Stimulated activated CD8-positive, alpha-beta memory T cell treated with anti-CD3 and anti-CD28 coated beads, Interleukin-15, amount 100 ng/mL, for 1 hour (primary cell): Measurements from ENCODE around the gene SBF2.
"Not testable (repeated sequence)": the region's sequence is repeated elsewhere in the genome, so short reads cannot be mapped to it uniquely, and the experiment has no call there.

Experiments
- DNase-seq: peaks from one replicate; pipeline ENCODE4 v3.0.0-alpha.2; 2020; ENCODE audit warnings: low read depth

SBF2 gene

DNA sequence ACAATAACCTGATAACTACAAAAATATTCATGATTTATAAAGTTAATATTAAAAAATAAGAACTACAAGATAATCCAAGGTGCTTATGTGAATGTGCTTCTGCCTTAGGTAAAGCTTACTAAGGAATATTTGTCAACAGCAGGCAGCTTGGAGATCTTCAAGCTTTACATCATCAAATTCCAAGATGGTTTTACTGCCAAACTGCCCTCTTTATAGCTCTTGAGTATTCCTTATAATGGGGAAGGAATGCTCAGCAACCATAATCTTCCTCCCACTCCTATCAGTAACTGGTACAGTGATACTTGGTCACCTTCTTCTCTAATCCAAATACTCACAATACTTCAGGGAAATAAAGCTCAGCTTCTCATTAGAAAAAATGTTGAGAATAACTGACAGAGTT is 30.1 kb downstream of the SBF2 start:
- DNase-seq = no peak

DNA sequence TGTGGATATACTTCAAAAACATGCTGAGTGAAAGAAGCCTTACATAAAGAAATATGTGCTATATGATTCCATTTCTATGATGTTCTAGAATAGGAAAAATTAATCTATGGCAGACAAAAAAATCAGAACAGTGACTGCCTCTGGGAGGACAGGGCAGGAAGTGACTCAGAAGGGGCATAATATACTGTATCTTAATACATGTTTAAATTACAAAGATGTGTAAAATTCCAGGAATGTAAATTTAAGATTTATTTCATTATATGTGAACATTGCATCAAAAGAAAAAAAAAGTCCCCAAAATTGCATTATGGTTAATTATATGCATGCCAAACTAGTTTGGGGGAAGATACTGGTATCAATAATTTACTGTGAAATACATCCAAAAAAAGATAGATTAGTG is 32.2 kb downstream of the SBF2 start:
- no peak for DNase-seq

DNA sequence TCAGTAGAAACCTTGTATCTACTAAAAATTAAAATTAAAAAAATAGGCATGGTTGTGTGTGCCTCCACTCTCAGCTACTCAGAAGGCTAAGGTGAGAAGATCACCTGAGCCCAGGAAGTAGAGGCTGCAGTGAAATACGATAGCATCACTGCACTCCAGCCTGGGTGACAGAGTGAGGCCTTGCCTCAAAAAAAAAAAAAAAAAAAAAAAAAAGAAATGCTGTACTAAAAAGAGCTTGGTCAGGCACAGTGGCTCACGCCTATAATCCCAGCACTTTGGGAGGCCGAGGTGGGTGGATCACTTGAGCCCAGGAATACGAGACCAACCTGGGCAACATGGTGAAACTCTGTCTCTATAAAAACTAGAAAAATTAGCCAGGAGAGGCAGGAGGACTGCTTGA is 36.5 kb downstream of the SBF2 start:
- DNase-seq = no peak

DNA sequence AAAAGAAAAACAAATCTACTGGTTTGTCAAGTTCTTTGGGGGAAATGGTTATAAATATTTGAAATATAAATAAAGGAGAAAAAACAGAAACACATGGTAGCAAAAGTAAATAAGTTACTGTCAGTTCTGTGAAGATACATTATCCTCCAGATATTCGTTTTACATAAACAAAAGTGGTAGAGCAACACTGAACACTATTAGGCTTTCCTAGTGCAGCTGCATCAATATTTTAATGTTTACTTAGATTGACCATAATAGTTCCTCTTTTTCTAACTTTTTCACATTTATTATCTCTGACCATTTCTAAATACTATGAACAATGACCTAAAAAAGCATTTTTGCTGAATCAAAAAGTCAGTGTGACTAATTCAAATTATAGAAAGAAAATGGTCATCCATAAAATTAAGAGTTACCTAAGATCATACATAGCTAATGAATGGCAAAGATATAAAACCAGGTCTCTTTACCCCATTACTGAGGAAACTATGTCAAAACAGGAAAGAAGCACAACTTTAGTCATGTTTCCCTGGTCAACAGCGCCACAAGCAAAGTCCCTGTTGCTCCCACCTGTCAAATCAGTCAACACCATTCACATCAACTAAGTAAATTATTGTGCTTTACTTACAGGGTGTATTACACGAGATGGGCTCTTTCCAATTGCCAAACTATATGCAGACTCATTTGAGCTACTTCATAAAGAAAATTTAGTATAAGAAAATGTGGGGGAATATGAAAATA is 38.5 kb downstream of the SBF2 start:
- DNase-seq = no peak

DNA sequence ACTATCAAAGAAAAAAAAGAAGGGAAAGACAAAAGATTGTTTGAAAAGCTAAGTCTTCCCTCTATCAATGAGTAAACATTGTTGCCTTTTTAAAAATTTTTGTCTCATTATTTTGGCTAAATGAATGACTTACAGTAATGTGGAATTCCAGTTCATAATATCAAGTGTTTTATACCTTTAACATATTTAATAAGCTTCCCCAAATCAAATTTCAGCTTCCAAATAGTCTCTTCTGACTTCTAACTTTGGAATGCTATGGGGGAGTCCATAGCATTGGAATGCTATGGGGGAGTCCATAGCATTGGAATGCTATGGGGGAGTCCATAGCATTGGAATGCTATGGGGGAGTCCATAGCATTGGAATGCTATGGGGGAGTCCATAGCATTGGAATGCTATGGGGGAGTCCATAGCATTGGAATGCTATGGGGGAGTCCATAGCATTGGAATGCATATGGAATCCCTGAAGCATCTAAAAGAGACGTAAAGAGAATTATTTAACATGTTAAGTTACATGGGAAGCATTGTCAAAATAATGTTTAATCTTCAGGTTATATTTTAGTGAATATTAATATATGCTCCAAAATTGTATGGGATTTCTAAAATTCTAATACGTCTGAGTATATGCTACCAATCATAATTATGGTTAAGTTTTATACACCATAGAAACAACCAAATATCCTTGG is 44.4 kb downstream of the SBF2 start:
- not testable (repeated sequence) for DNase-seq

DNA sequence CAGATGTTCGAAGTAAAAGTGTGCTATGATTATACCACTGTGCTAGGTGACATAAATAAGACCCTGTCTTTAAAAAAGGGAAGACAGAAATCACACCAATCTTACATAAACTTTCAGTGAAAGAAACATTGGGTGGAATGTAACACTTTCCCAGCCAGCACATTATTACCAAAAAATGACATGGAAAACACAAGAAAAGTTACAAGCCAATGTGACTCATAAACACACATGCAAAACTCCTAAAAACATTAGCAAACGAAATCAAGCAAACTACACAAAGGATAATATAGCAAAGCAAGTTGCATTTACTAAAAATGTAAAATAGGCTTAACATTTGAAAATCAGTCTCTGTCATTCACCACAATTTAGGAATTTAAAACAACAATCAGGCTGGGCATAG is 47.0 kb downstream of the SBF2 start:
- no peak for DNase-seq

DNA sequence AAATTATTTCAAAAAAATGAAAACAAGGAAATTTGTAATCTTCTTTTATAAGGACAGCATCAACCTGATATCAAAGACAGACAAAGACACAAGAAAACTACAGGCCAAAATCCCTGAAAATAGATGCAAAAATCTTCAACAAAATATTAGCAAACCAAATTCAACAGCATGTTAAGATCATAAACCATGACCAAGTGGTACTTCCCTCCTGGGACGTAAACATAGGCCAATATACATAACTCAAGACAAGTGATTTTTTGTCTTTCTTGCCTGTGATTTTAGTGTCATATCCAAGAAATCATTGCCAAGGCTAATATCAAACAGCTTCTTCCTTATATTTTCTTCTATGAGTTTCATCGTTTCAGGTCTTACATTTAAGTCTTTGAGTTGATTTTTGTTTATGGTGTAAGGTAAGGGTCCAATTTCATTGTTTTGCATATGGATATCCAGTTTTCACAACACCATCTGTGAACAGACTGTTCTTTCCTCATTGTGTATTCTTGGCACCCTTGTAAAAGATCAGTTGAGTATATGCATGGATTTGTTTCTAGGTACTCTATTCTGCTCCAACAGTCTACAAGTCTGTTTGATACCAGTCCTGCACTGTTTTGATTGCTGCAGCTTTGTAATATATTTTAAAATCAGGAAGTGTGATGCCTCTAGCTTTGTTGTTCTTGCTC is 50.0 kb downstream of the SBF2 start:
- no peak for DNase-seq

DNA sequence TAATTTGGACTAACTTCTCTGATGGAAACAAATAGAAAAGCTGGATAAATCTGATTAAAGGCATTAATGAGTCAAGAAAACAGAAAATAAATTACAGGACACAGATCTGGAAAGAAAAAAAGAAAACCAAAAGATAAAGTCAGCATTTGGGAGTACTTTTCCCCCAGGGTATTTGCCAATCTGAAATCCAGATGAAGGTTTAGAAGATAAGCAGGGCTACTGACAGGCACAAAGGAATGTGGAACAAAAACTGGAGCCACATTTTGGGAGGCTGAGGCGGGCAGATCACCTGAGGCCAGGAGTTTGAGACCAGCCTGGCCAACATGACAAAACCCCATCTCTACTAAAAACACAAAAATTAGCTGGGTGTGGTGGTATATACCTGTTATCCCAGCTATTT is 57.2 kb downstream of the SBF2 start:
- no peak for DNase-seq

DNA sequence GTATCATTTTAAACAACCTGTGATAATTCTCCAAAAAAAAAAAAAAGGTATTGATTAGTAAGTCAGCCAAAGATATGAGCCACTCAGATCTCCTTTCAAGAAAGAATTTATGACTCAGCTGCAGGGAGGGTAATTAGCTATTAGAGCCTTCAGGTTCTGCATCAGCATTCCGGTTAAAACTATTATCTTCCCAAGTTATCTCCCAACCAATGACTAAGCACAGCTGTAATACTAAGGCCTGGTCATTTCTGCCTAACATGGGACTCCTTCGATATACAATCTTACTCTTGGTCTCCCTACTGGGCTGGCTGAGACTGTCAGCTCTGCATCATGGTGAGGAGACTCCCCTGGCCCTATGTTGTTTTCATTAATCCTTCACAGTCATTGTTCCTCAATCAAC is 60.4 kb downstream of the SBF2 start:
- no peak for DNase-seq

DNA sequence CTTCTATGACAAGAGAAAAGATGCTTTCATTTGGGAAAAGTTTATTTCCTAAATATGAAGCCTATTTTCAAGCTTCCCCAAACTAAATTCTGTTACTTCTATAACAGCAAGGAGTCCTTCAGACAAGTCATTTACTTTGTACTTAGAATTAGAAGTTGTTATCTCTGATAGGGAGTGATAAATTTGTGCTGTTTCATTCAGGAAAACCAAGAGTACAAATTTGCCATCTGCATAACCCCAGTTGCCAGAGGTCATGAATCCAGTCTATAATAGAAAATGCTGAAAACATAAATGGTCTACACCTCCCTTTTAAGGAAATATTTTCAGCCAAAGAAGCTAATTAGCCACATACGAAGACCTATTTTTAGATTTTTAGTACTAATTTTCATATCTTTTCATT is 61.3 kb downstream of the SBF2 start:
- no peak for DNase-seq

DNA sequence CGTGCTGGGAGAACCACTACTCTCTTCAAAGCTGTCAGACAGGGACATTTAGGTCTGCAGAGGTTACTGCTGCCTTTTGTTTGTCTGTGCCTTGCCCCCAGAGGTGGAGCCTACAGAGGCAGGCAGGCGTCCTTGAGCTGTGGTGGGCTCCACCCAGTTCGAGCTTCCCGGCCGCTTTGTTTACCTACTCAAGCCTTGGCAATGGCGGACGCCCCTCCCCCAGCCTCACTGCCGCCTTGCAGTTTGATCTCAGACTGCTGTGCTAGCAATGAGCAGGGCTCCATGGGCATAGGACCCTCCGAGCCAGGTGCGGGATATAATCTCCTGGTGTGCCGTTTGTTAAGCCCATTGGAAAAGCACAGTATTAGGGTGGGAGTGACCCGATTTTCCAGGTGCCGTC is 62.2 kb downstream of the SBF2 start:
- DNase-seq = not testable (repeated sequence)

DNA sequence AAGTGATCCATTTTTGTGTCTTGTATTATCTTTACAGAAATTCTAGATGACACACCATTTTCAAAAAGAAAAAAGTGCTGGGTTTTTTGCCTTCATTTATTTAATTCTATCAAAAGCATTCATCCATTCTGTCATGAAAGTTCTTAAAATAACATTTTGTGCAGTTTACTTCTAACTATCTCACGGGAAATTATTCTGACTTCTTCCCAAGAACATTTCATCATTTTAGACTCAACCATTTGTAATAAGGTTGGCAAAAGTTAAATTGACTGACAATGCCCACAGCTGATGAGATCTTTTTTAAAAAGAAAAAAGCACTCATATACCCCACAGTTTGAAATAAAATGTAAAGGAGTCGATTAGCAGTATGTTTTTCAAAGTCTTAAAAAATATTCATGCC is 68.5 kb downstream of the SBF2 start:
- DNase-seq = no peak

DNA sequence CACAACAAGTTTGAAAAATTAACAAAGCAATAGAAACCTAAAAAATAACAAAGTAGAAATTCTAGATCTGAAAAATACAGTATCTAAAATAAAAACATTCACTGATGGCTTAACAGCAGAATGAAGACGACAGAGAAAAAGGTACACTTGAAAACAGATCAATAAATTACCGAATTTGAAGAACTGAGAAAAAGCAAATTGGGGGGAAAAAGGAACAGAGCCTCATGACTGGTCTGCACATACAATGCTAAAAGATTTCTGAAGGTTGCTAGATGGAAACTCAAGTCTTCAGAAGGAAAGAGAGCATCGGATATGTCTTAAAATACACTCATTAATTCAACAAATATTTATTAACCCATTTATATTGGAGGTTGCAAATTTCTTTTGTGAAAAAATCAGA is 71.6 kb downstream of the SBF2 start:
- DNase-seq = no peak

DNA sequence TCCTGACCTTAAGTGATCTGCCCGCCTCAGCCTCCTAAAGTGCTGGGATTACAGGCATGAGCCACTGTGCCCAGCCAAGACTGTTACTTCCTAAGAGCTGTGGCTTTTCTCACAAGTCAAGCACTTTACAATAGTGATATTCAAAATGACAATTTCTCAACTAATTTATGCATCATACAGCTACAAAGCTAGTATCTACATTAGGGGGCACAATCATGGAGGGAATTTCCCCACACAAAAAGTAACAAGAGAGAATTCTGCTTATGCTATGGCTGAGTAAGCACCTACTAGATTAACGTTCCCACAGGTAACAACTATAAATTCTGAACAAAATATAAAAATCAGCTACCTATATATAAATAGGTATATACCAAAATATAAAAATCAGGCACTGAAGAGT is 72.7 kb downstream of the SBF2 start:
- DNase-seq = no peak

DNA sequence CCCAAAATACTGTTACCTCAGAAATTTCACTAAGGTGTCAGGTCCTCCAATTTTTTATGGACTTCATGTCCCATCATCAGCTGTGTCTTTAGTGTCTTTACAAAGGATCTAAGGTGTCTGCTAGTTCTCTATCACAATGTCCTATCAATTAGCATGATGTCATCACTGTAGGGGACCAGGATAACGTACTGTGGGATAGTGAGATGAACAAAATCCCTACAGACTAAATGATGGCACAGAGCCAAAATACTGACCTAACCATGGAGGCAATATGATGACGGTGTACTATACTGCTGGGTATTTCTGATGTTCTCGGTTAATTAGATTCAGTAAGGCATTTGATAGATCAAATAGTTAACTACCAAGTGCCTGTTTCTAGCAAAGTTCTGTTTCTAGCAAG is 82.5 kb downstream of the SBF2 start:
- DNase-seq = no peak

DNA sequence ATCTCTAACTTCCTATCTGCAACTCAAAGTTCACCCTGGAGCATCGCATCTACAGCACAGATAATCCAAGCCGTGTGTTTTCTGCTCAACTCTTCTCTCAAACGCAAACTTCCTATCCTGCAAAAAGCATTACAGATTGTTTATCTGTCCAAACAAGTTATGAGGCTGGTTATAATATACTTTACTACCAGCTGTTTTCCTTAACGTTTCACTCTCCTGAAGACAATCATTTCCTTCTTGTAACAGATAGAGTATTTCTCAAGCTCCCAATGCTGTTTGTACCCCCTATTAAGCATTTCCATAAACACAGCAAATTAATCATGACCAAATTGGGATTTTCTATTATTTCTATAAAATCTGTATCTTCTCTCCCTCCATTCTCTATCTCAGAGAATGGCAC is 84.7 kb downstream of the SBF2 start:
- no peak for DNase-seq

DNA sequence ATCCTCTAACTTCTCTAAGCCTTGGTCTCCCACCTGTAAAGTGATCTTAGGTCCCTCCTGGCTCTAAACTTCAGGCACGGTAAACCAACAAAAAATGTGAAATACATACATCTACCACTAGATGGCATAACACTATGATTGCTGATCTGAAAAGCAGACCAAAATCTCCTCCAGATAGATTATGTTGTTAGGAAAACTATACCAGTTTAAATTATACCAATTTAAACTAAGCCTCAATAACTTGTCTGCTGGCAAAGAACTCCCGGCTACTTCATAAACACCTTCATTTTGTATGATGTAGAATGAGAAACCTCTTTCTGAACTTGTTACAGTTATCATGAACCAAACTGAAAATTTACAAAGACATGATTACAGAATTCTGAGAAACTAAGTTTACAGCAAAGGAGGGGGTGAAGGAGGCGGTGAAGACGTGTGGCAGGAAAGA is 85.9 kb downstream of the SBF2 start:
- no peak for DNase-seq

DNA sequence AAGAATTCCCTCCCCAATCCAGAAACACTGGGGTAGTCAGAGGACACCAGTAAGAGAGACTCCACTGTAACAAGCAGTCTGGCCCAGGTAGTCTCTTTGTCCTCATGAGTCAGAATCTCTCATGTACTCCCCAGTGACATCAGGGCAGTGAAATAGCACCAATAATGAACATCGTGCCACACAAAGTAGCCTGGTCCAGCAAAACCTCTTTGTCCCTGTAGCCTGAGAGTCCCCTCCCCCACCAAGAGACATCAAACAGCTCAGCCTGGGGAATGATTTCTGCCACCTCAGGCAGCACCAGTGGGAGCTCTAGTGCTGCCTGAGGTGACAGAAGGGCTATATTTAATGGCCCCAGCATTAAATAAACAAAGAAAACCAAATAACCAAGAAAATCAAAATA is 88.1 kb downstream of the SBF2 start:
- no peak for DNase-seq

DNA sequence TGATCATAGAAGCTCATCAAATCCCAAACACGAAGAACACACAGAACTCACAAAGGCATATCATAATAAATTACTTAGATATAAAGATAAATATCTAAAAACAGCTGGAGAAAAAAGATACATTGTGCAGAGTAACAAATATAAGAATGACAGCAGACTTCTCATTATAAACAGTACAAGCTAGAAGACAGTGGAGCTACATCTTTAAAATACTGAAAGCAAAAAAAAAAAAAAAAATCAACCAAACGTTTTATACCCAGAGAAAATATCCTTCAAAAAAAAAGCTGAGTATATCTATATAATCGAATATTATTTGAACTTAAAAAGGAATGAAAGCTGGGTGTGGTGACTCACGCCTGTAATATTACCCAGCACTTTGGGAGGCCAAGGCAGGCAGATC is 90.0 kb downstream of the SBF2 start:
- DNase-seq = no peak

DNA sequence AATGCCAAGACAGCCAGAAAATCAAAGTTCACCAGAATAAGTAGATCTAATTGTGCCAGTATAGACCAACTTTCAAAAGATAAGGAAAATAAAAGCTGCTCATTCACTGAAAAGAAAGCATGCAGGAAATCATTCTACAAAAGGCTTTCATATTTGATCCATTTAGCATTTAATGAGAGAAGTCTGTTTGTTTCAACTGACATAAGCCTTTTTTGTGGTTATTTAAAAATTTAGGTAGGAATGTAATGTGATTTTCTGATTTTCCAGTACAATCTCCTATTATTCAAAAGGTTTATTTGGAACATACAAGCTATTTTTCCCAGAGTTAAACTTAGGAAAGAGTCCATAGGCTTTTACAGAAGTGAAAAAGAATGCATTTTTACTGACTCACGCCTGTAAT is 92.7 kb downstream of the SBF2 start:
- no peak for DNase-seq

DNA sequence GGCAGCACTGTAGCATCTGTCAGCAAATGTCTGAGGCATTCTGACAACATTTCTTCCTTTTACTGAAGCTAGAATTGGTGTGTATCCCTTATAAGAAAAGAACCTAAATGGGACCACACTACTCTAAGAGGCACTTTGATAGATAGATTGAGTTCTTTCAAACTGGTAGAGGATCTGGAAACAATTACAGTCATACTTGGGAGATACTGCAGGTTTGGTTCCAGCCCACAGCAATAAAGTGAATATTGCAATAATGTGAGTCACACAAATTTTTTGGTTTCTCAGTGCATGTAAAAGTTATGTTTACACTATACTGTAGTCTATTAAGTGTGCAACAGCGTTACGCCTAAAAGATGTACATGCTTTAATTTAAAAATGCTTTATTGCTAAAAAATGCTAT is 96.9 kb downstream of the SBF2 start:
- no peak for DNase-seq

DNA sequence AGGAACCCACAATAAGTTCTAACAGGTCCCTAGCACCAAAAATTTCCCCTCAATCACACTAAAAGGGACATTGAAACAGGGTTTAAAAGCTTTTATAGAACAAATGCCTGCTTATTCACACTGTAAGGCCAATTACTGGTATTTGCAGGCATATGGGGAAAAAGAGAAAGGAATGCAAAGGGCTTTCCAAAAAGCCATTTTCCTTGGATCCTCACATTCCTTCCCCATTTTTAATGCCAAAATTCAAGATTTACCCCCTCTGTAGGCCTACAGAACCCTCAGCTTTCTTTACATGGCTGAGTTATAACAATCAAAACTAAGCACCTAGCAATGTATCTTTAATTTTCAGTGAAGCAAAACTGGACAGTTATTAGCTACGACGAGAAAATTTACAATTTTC is 102.0 kb downstream of the SBF2 start:
- no peak for DNase-seq

DNA sequence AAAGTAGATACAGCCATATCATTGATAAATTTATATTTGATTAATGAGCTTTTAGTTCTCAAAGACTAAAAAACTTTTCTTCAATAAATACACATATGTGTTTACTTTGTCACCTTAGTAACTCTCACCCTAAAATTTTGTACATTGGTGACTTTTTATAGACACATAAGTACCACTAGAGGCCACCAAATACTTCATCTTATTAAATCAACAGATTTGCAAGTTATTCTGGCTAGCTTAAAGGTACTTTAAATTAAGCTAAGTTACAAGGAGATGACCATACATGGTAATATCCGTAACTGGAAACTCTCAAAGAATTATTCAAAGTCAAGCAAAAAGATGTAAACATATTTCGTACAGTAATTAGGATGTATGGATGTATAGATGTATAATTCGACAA is 112.2 kb downstream of the SBF2 start:
- no peak for DNase-seq
